ENCODE measurements around the gene LTBP2.

DNA sequence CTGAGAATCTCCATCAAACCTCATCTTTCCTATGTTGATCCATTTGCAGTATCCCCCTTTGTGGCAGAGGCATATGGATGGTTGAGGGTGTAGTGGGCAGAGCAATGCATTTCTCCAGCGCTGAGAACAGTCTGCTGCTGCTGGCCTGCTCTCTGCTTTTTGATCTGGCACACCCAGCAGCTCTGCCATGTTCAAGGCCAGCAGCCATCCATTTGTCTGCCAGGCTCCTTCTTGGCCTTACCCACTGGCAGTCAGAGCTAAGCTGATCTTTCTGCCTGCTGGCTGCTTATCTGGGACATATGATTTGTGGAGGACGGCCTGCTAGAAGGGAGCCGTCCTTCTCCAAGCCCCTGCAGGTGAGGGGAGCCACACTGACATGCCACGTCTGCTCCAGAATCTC, 135.9 kb downstream of the LTBP2 start:
- TF ChIP-seq JUN (IDR thresholded peaks at IDR 0.05) (no peak), EP300 (IDR thresholded peaks at IDR 0.05) (no peak), NR3C1 (IDR thresholded peaks at IDR 0.05) (no peak), RFX5 (IDR thresholded peaks at IDR 0.05) (no peak), MYC (IDR thresholded peaks at IDR 0.05; ENCODE audit: borderline replicate concordance, low read length) (no peak), CEBPB (IDR thresholded peaks at IDR 0.05) (no peak), POLR2A (IDR thresholded peaks at IDR 0.05; ENCODE audit: low read length) (no peak)
- TF ChIP-seq, protein P1, sequence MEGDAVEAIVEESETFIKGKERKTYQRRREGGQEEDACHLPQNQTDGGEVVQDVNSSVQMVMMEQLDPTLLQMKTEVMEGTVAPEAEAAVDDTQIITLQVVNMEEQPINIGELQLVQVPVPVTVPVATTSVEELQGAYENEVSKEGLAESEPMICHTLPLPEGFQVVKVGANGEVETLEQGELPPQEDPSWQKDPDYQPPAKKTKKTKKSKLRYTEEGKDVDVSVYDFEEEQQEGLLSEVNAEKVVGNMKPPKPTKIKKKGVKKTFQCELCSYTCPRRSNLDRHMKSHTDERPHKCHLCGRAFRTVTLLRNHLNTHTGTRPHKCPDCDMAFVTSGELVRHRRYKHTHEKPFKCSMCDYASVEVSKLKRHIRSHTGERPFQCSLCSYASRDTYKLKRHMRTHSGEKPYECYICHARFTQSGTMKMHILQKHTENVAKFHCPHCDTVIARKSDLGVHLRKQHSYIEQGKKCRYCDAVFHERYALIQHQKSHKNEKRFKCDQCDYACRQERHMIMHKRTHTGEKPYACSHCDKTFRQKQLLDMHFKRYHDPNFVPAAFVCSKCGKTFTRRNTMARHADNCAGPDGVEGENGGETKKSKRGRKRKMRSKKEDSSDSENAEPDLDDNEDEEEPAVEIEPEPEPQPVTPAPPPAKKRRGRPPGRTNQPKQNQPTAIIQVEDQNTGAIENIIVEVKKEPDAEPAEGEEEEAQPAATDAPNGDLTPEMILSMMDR (IDR thresholded peaks at IDR 0.05): no peak
- TF ChIP-seq, protein P2, sequence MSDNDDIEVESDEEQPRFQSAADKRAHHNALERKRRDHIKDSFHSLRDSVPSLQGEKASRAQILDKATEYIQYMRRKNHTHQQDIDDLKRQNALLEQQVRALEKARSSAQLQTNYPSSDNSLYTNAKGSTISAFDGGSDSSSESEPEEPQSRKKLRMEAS (IDR thresholded peaks at IDR 0.05): no peak
